ENCODE measurements around the gene STK32B. TPM values are rescaled to one million over a fixed set of nuclear protein-coding genes. Genes with fewer than 3 reads are reported as not detected.

The STK32B gene
- total and polyA plus RNA-seq, 4 donors, result 0.02 to 0.28 (median 0.08) TPM; not detected in 1

DNA sequence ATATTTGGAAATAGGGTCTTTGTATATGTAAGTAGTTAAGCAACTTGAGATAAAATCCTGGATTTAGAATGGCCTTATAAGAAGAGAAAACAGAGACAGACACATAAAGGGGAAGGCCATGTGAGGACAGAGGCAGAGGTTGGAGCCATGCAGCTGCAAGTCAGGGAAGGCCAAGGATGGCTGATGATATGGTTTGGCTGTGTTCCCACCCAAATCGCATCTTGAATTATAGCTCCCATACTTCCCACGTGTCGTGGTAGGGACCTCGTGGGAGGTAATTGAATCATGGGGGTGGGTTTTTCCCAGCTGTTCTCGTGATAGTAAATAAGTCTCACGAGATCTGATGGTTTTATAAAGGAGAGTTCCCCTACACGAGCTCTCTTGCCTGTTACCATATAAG is 76.3 kb downstream of the STK32B start:
- TF ChIP-seq HNF4A (conservative IDR thresholded peaks at IDR 0.05) (no peak), RXRA (IDR thresholded peaks at IDR 0.05) (no peak), YY1 (IDR thresholded peaks at IDR 0.05) (no peak), JUND (IDR thresholded peaks at IDR 0.05) (no peak), FOXA1 (IDR thresholded peaks at IDR 0.05) (no peak), NR2F2 (IDR thresholded peaks at IDR 0.05) (no peak), HNF4G (IDR thresholded peaks at IDR 0.05) (no peak), GABPA (IDR thresholded peaks at IDR 0.05 in 1 of 2, conservative IDR thresholded peaks at IDR 0.05 in 1 of 2) (no peak)
- TF ChIP-seq, protein P1, sequence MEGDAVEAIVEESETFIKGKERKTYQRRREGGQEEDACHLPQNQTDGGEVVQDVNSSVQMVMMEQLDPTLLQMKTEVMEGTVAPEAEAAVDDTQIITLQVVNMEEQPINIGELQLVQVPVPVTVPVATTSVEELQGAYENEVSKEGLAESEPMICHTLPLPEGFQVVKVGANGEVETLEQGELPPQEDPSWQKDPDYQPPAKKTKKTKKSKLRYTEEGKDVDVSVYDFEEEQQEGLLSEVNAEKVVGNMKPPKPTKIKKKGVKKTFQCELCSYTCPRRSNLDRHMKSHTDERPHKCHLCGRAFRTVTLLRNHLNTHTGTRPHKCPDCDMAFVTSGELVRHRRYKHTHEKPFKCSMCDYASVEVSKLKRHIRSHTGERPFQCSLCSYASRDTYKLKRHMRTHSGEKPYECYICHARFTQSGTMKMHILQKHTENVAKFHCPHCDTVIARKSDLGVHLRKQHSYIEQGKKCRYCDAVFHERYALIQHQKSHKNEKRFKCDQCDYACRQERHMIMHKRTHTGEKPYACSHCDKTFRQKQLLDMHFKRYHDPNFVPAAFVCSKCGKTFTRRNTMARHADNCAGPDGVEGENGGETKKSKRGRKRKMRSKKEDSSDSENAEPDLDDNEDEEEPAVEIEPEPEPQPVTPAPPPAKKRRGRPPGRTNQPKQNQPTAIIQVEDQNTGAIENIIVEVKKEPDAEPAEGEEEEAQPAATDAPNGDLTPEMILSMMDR (IDR thresholded peaks at IDR 0.05; ENCODE audit: low read depth, low read length, missing input control), result no peak
- TF ChIP-seq, protein P2, sequence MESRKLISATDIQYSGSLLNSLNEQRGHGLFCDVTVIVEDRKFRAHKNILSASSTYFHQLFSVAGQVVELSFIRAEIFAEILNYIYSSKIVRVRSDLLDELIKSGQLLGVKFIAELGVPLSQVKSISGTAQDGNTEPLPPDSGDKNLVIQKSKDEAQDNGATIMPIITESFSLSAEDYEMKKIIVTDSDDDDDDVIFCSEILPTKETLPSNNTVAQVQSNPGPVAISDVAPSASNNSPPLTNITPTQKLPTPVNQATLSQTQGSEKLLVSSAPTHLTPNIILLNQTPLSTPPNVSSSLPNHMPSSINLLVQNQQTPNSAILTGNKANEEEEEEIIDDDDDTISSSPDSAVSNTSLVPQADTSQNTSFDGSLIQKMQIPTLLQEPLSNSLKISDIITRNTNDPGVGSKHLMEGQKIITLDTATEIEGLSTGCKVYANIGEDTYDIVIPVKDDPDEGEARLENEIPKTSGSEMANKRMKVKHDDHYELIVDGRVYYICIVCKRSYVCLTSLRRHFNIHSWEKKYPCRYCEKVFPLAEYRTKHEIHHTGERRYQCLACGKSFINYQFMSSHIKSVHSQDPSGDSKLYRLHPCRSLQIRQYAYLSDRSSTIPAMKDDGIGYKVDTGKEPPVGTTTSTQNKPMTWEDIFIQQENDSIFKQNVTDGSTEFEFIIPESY (IDR thresholded peaks at IDR 0.05), result no peak
- TF ChIP-seq, protein P3, sequence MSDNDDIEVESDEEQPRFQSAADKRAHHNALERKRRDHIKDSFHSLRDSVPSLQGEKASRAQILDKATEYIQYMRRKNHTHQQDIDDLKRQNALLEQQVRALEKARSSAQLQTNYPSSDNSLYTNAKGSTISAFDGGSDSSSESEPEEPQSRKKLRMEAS (IDR thresholded peaks at IDR 0.05), result no peak
- no peaks in the 10 kb centered on the region for H3K36me3 ChIP-seq (ENCODE audit: control insufficient read depth in 4 of 4, insufficient read depth in 3 of 4, low read depth in 1 of 4, low read length in 3 of 4)
- no peaks in the 10 kb centered on the region for H3K4me1 ChIP-seq (ENCODE audit: control insufficient read depth in 4 of 4, insufficient read depth in 4 of 4, low read length in 3 of 4)
- H3K4me3 ChIP-seq (ENCODE audit: low read depth in 1 of 3, low read length in 3 of 3), result no peak overlapping the region
- H3K27me3 ChIP-seq (ENCODE audit: control insufficient read depth in 4 of 4, insufficient read depth in 4 of 4, low read length in 3 of 4), result peaks cover 0 to 5% (median 0%) of the 10 kb centered on the region in 4 donors
- no peak overlapping the region for H3K9ac ChIP-seq (ENCODE audit: low read depth in 1 of 2, low read length in 2 of 2)
- 71% methylated on average over 7 of the region's 7 CpGs for WGBS
- no peak for DNase-seq (ENCODE audit: low spot score)
- peaks cover 0 to 1% (median 0%) of the 10 kb centered on the region in 4 donors for H3K9me3 ChIP-seq (ENCODE audit: control insufficient read depth in 4 of 4, low read length in 3 of 4)
- no peak overlapping the region for H3K27ac ChIP-seq (ENCODE audit: low read depth in 1 of 2, low read length in 2 of 2)

DNA sequence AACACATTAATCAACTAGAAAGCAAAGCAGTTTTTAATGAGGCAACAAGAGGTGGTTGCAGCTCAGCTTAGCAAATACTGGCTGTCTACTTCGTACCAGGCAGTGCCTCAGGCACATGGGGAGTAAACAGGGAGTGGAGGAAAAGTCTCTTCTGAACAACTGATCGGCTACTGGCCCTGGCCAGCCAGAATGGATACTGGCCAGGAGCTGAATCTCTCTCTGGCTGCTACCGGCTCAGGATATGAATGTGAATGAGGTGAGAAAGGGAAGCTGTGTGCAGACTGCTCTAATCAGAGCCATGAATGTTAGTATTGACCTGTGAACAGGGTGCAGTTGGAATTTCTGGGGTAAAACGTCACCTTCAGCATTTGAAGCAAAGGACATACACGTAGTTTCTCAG is 77.3 kb downstream of the STK32B start:
- H3K36me3 ChIP-seq (ENCODE audit: control insufficient read depth in 4 of 4, insufficient read depth in 3 of 4, low read depth in 1 of 4, low read length in 3 of 4), result no peaks in the 10 kb centered on the region
- no peak overlapping the region for H3K9ac ChIP-seq (ENCODE audit: low read depth in 1 of 2, low read length in 2 of 2)
- peaks cover 0 to 5% (median 0%) of the 10 kb centered on the region in 4 donors for H3K27me3 ChIP-seq (ENCODE audit: control insufficient read depth in 4 of 4, insufficient read depth in 4 of 4, low read length in 3 of 4)
- peaks cover 0 to 1% (median 0%) of the 10 kb centered on the region in 4 donors for H3K9me3 ChIP-seq (ENCODE audit: control insufficient read depth in 4 of 4, low read length in 3 of 4)
- TF ChIP-seq RXRA (IDR thresholded peaks at IDR 0.05) (no peak), GABPA (IDR thresholded peaks at IDR 0.05 in 1 of 2, conservative IDR thresholded peaks at IDR 0.05 in 1 of 2) (no peak), EGR1 (IDR thresholded peaks at IDR 0.05; ENCODE audit: low read depth in 2 of 2) (no peak)
- TF ChIP-seq, protein P2 (IDR thresholded peaks at IDR 0.05), result no peak
- no peak for DNase-seq (ENCODE audit: low spot score)
- WGBS, result 39% methylated on average over 5 of the region's 5 CpGs
- H3K27ac ChIP-seq (ENCODE audit: low read depth in 1 of 2, low read length in 2 of 2), result no peak overlapping the region
- no peak overlapping the region for H3K4me3 ChIP-seq (ENCODE audit: low read depth in 1 of 3, low read length in 3 of 3)
- no peaks in the 10 kb centered on the region for H3K4me1 ChIP-seq (ENCODE audit: control insufficient read depth in 4 of 4, insufficient read depth in 4 of 4, low read length in 3 of 4)

Measured in liver (tissue), 9 donors.